Sciatic nerve (tissue), 2 donors: Measurements from ENCODE around the gene TBC1D5. TPM values are rescaled to one million over a fixed set of nuclear protein-coding genes. Genes with fewer than 3 reads are reported as not detected.

Experiments
- ATAC-seq: fragments of 200-7000 bp; cut with Tn5 transposase; one replicate; pipeline ENCODE4 v1.9.1; 2020; ENCODE audit warnings: mild to moderate bottlenecking, moderate library complexity
- DNase-seq: peaks from one replicate; pipeline ENCODE4 v3.0.0-alpha.2; 2020; ENCODE audit warnings: low spot score
- intact Hi-C: fragments of 100-400 bp; cut with DNase I; formaldehyde crosslinking; loops from one replicate; pipeline ENCODE4 v1.14.2; 2022
- total RNA-seq: library from RNA; stranded (reverse); fragmentation: NEBNext Ultra II Directional; extraction: Animal tissue kit (Norgen Biotek cat#: 25700); gene quantifications from one replicate; pipeline ENCODE4 v1.2.1, GENCODE V29; 2021
- donor health status: DM: no; HTN: no; CAD: no.
- donor health status: DM: no; HTN: no; CAD: no.

The TBC1D5 gene
- total RNA-seq, 1 donor from 2014 or later: 82.6 TPM

DNA sequence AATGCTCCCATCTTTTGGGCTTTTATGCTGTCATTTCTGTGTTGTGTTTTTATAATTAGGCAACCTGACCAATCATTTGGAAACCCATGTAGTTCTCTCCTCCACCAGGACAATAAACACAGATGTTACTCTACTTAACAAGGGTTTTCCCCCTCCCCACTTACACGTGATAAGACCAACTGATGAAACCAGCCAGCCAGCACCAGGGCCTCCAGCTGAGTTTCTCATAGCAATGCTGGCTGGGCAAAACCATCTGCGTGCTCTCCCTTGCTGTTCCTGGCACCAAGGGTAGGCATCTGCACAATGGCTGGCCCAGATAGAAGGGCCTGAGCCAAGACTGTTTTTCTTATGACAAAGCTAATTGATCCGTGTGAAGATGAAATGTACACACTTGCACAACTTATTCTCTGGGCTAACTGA lies 547.2 kb downstream of the TBC1D5 start:
- ATAC-seq: peak; percentile 53
- DNase-seq: no peak
- intact Hi-C loops: no loop called here

DNA sequence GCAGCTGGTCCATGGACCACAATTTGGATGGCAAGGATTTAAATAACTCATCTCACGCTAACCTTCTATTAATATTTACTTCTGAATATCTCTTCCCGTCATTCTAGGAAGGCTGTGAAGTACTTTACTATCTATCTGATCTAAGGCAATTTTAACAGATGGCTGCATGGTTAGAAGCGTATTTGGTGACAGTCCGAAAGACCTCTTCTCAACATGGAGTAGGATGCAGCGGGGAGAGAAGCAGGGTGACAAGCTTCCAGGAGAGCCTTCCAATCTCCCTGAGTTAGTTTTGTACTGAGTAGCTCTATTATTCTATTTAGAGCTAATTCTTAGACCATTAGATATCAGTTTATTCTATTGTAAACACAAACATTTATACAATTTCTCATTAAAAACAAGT lies 548.3 kb downstream of the TBC1D5 start:
- DNase-seq: no peak
- no peak for ATAC-seq
- intact Hi-C loops: no loop called here

DNA sequence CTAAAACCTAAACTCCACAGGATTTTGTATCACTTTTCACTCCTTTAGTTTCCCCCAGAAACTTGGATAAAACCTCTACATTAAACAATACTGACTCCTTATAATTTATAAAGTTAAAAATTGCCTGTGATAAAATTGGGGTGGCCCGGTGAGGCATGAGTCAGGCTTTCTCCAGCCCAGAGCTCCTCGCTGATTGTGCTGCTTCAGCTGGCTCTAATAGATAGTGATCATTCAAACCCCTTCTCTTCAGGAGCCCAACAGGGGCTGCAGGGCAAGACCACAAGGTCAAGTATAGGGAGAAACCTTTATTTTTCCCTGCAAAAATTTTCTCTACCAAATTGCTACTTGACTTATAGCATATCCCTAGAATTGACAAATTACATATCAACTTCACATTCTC lies 549.4 kb downstream of the TBC1D5 start:
- ATAC-seq (no peak), DNase-seq (no peak)
- intact Hi-C loops: no loop called here

- intact Hi-C loops: no loop called here
- no peak for ATAC-seq
Measured at GRCh38 chr3:17190353-17191078, 551.9 kb downstream of the TBC1D5 start.

DNA sequence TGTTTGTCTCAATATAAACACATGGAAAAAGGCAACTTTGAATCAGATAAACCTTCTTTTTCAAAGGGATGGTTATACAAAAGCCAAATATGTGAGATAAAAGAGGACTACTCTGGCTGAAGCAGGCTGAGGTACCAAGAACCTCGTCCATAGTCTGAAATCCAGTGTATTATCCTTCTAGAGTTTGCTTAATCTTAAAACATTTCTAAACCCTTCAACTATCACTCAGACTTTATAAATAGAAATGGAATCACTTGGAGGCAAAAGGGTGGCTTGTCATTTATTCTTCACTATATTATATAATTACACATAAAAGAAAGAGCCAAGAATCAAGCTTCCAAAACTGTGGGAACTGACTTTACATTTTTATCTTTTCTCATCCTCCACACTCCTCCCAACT lies 554.1 kb downstream of the TBC1D5 start:
- no peak for ATAC-seq
- no peak for DNase-seq
- intact Hi-C loops: no loop called here

More at GRCh38 chr3:17190353-17191078, 551.9 kb downstream of the TBC1D5 start:
- DNase-seq: no peak

GRCh38 chr3:17187589-17188184 lies 554.7 kb downstream of the TBC1D5 start:
- no peak for DNase-seq
- no peak for ATAC-seq
- intact Hi-C loops: no loop called here

DNA sequence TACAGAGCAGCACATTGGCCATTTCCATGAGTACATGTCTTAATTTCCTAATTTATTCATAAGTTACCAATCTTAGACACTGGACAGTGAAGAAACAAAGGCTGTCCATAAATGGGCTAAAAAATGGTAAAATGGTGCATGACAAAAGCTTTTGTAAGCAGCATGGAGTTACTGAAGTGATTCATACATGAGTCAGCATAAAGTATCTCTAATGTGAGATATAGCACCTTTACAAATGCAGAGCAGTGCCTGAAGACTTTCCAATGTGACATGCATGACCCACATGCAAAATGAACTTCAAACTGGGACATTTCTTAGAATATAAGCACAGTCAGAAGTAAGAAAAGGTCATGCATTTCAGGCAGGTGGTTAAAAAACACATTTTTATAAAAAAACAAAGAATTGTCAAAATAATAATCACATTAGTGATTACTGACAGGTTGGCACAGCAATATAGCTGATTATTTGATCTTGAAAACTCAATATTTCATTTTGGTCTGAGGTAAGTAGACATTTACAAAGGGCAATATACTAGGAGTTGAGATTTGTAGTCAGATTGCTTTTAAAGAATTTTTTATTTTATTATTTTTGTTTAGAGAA lies 558.4 kb downstream of the TBC1D5 start:
- no peak for DNase-seq
- intact Hi-C loops: no loop called here
- no peak for ATAC-seq

GRCh38 chr3:17182166-17182565 lies 560.3 kb downstream of the TBC1D5 start:
- no peak for DNase-seq
- intact Hi-C loops: no loop called here
- no peak for ATAC-seq

DNA sequence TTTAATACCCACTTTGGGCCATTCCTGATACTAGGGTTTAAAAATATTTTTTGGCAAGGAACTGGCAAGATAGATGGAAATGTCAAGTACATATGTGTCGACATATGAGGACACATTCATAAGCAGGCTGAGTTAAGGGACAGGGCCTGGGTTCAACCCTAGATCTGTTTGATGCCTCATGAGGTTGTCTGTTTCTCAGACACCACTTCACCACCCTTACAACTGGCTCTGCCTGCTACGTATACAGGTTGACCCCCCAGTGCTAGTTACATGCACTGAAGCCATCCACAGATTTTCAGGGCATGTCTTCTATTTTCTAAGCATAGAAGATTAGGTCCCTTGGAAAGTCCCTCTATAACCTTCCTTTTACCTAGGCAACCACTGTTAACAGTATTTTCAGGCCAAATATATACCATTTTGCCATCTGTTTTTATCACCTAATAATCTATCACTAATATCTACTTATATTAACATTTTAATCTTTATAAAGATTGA lies 561.0 kb downstream of the TBC1D5 start:
- ATAC-seq (no peak), DNase-seq (no peak)
- intact Hi-C loops: no loop called here

GRCh38 chr3:17179381-17180205 lies 562.8 kb downstream of the TBC1D5 start:
- intact Hi-C loops: no loop called here
- no peak for DNase-seq
- ATAC-seq: peak; percentile 70

DNA sequence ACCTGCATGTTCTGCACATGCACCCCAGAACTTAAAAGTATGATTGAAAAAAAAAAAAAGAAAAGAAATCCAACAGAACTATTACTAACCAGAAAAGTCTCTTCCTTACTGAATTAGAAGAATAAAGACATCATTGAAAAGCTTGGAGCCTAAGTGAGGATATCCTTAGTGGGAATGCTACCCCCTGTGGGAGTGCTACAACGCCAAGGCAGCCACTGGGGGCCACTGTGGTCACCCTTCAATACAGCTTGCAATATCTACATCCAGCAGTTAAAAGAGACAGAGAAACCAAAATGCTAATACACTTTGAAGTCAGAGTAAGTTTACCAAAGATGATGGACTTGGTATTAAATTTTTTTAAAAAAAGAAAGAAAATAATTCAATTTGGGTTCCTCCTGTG lies 565.7 kb downstream of the TBC1D5 start:
- intact Hi-C loops: no loop called here
- DNase-seq (no peak), ATAC-seq (no peak)

GRCh38 chr3:17175187-17175807 lies 567.1 kb downstream of the TBC1D5 start:
- intact Hi-C loops: no loop called here
- ATAC-seq: peak; percentile 68
- DNase-seq: no peak

GRCh38 chr3:17166369-17166768 lies 576.1 kb downstream of the TBC1D5 start:
- ATAC-seq (no peak), DNase-seq (no peak)
- intact Hi-C loops: no loop called here

GRCh38 chr3:17162116-17162515 lies 580.3 kb downstream of the TBC1D5 start:
- ATAC-seq: no peak
- intact Hi-C loops: no loop called here
- no peak for DNase-seq

GRCh38 chr3:17160597-17160996 lies 581.8 kb downstream of the TBC1D5 start:
- no peak for DNase-seq
- intact Hi-C loops: no loop called here
- ATAC-seq: no peak

DNA sequence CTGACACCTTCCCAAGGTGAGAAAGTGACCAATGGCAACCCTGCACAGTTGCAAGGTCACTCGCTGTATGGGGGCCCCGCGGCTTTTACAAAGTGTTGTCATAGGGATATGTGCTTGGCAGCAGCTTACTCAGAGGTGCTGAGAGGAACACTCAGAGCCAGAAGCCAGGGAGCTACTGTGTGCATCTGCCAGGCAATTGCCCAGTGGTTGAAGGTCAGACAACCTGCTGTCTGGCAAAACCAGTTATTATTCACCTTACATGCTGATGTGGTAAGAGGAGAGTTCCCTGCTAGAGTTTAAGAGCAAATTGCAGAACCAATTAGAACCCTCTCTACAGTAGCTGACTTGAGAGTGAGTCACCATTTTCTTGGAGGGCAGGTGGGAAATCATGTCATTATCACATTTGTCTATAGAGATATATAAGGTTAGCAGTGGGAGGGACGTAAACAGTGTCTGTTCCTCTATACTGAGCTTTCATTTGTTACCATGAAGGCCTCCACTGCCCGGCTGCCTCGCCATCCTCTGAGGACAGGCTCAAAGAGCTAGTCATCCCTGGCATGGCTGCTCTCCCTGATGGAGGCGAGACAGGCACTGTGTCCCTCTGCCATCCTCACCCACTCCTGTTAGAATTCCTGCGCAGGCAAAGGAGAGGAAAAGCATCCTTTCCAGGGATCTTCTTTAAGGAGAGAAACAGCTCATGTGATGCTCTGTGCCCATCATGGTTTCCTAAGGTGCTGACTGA lies 583.3 kb downstream of the TBC1D5 start:
- DNase-seq (no peak), ATAC-seq (no peak)
- intact Hi-C loops: no loop called here

DNA sequence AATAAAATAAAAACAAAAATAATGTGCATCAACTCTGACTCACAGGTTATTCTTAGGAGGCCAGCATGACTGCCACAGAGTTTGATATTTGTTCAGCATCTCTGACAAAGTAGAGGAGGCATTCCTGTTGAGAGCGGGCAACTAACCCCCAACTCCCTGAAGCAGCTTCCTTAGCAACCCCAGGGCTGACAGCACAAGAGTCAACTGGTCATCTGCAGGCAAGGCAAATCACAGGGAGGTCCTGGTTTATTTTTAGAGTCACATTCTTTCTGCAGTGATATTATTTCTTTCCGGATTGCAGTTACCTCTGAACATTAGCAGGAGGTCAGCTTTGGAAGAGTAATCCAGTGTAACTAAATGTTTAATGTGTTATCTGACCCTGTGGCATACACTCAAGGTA lies 584.7 kb downstream of the TBC1D5 start:
- DNase-seq (no peak), ATAC-seq (no peak)
- intact Hi-C loops: no loop called here

DNA sequence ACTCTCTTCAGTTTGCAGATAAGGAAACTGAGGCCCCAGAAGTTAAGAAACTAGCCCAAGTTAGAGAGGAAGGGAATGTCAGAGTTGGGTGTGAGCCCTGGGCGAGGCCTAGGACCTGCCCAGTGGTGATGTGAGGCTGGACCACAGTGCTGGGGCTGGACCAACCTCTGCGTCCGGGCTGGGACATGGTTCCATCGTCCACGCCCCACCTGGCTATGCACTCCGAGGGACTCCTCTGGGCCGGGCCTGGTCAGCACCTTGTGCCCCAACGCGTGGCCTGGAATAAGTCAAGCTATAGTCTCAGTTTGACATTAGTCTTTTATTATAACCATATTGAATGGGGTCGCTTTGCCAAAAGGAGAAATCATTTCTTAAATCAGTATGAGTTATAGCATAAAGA lies 585.6 kb downstream of the TBC1D5 start:
- DNase-seq (no peak), ATAC-seq (no peak)
- intact Hi-C loops: no loop called here
